Smooth muscle cell (in vitro differentiated cells): ENCODE results near the gene CNTROB. TPM values are rescaled to one million over a fixed set of nuclear protein-coding genes. Genes with fewer than 3 reads are reported as not detected.

ENCODE experiments used
- DNase-seq: peaks from one replicate; lab custom pipeline; 2025; ENCODE audit not compliant: unreplicated experiment; lab: John Stamatoyannopoulos, UW
- H2AFZ ChIP-seq: fragments of 200-600 bp; sonication (generic); 2 replicates; pipeline ENCODE4 v1.6.0; 2016; ENCODE audit warnings: antibody characterized with exemption, low read depth, mild to moderate bottlenecking
- H3F3A ChIP-seq: fragments of 200-600 bp; sonication (generic); 2 replicates; pipeline ENCODE4 v1.6.0; 2017; ENCODE audit warnings: antibody characterized with exemption, low read depth
- H3K27ac ChIP-seq: fragments of 200-600 bp; sonication (generic); 2 replicates; pipeline ENCODE4 v1.5.1; 2016; ENCODE audit warnings: low read depth, mild to moderate bottlenecking
- H3K27me3 ChIP-seq: fragments of 200-600 bp; sonication (generic); 2 replicates; pipeline ENCODE4 v1.6.1; 2016; ENCODE audit warnings: low read depth, mild to moderate bottlenecking
- H3K36me3 ChIP-seq: fragments of 200-600 bp; sonication (generic); 2 replicates; pipeline ENCODE4 v1.5.1; 2016; ENCODE audit warnings: low read depth
- H3K4me1 ChIP-seq: fragments of 200-600 bp; sonication (generic); 2 replicates; pipeline ENCODE4 v1.5.1; 2016; ENCODE audit warnings: low read depth
- H3K4me2 ChIP-seq: fragments of 200-600 bp; sonication (generic); 2 replicates; pipeline ENCODE4 v1.6.0; 2016; ENCODE audit warnings: mild to moderate bottlenecking
- H3K4me3 ChIP-seq: fragments of 200-600 bp; sonication (generic); 2 replicates; pipeline ENCODE4 v1.5.1; 2016; ENCODE audit warnings: mild to moderate bottlenecking
- H3K79me2 ChIP-seq: fragments of 200-600 bp; sonication (generic); 2 replicates; pipeline ENCODE4 v1.6.0; 2016; ENCODE audit warnings: low read depth, mild to moderate bottlenecking
- H3K9ac ChIP-seq: fragments of 200-600 bp; sonication (generic); 2 replicates; pipeline ENCODE4 v1.6.0; 2016; ENCODE audit warnings: low read depth
- H3K9me3 ChIP-seq: fragments of 200-600 bp; sonication (generic); replicated peaks from 2 replicates; pipeline ENCODE4 v1.5.1; 2016; ENCODE audit warnings: low read depth
- H4K20me1 ChIP-seq: fragments of 200-600 bp; sonication (generic); 2 replicates; pipeline ENCODE4 v1.6.0; 2016; ENCODE audit warnings: low read depth
- WGBS: methylation state at CpG from one replicate; pipeline ENCODE4 v1.1.7; 2016; ENCODE audit warnings: low lambda C conversion rate; 5-methylcytosine and 5-hydroxymethylcytosine counted together
- polyA plus RNA-seq: library from polyadenylated mRNA; unstranded; fragments of >200 nt; fragmentation: Nextera tagmentation; extraction: Ambion mirVana; gene quantifications from 2 replicates; pipeline ENCODE4 v1.2.1, GENCODE V29; 2016
- total RNA-seq: library from RNA; depleted of rRNA; stranded (reverse); fragments of >200 nt; gene quantifications from 2 replicates; pipeline ENCODE4 v1.2.3, GENCODE V29; 2014
- TF ChIP-seq, protein P1 (sequence below): fragments of 200-600 bp; sonication (generic); IDR thresholded peaks from 2 replicates; pipeline ENCODE4 v1.5.1; 2017; ENCODE audit warnings: borderline replicate concordance, mild to moderate bottlenecking, antibody characterized with exemption; ENCODE audit not compliant: insufficient read depth, poor library complexity, severe bottlenecking

Gene CNTROB
- total and polyA plus RNA-seq, 2 experiments from 2014 or later: 11.1 to 20.6 TPM

DNA sequence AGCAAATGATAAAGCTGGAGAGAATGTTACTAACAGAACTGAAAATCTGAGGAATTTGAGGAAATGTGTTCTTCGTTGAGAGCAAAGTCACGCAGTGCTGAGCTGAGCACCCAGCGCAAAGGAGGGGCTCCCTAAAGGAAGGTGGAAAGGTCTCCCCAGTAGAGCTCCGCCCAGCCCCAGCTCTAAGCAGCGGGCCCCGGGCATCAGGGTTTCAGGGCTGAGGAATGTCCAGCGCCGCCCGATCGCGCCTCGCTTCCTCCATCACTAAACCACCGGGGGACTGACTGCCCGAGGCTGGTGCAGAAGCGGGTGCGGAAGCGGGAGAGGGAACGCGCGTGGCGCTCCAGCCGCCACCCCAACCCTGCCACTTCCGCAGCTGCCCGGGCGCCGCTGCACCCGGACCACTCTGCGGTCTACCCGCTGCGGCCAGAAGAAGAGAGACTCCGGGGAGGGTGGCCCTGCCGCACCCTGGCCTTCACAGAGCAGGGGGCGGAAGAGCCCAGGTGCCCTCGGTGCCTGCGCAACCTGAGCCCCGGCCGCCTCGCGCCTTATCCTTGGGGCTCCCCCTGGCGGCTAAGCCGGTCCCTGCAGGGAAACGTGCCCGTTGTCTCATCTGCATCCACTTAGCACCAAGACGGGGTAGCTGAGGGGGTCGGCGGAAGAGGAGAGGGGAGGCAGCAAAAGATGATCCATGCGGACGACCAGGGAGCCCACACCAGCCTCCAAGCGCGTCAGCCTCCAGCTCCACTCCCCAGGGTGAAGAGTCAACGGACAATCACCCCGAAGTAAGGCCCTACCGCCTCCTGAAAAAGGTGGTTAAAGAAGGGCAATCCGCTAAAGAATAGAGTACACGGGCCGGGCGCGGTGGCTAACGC, 58.0 kb downstream of the CNTROB start:
- Histone ChIP-seq H3K4me1 (no peaks in the 10 kb centered on the region), H3K27ac (no peak overlapping the region), H2AFZ (peak overlapping the region; percentile 98), H3K36me3 (no peaks in the 10 kb centered on the region), H4K20me1 (no peaks in the 10 kb centered on the region), H3K9ac (no peak overlapping the region), H3K4me3 (peak overlapping the region; percentile 64), H3F3A (no peaks in the 10 kb centered on the region), H3K79me2 (no peaks in the 10 kb centered on the region), H3K27me3 (no peaks in the 10 kb centered on the region), H3K9me3 (no peaks in the 10 kb centered on the region), H3K4me2 (peak overlapping the region; percentile 95)
- TF ChIP-seq, protein P1, sequence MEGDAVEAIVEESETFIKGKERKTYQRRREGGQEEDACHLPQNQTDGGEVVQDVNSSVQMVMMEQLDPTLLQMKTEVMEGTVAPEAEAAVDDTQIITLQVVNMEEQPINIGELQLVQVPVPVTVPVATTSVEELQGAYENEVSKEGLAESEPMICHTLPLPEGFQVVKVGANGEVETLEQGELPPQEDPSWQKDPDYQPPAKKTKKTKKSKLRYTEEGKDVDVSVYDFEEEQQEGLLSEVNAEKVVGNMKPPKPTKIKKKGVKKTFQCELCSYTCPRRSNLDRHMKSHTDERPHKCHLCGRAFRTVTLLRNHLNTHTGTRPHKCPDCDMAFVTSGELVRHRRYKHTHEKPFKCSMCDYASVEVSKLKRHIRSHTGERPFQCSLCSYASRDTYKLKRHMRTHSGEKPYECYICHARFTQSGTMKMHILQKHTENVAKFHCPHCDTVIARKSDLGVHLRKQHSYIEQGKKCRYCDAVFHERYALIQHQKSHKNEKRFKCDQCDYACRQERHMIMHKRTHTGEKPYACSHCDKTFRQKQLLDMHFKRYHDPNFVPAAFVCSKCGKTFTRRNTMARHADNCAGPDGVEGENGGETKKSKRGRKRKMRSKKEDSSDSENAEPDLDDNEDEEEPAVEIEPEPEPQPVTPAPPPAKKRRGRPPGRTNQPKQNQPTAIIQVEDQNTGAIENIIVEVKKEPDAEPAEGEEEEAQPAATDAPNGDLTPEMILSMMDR: peak; percentile 98
- 7% methylated on average over 56 of the region's 59 CpGs for WGBS
- peak; percentile 66 for DNase-seq

DNA sequence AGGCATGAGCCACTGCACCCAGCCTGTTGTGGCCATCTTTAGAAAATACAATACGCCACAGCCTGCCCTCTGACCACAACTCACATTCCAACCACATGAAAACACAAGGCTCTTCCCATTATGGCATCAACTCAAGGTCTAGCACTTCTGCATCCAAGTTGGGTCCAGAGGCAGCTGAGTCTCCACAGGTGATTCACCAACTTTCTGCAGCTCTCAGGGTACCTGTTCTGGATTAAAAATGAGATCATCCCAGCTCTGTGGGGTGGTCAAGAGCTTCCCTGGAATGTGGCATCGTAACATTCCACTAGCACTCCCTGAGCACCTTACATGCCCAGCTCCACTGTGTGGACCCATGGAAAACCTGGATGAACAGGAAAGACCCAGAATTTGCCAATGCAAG, 60.5 kb downstream of the CNTROB start:
- H3F3A ChIP-seq: no peaks in the 10 kb centered on the region
- no peaks in the 10 kb centered on the region for H3K36me3 ChIP-seq
- no peak overlapping the region for H3K9ac ChIP-seq
- no peaks in the 10 kb centered on the region for H3K4me1 ChIP-seq
- no peaks in the 10 kb centered on the region for H3K79me2 ChIP-seq
- H3K4me2 ChIP-seq: no peak overlapping the region
- no peaks in the 10 kb centered on the region for H3K9me3 ChIP-seq
- TF ChIP-seq, protein P1: no peak
- no peaks in the 10 kb centered on the region for H3K27me3 ChIP-seq
- H4K20me1 ChIP-seq: no peaks in the 10 kb centered on the region
- no peak overlapping the region for H3K4me3 ChIP-seq
- DNase-seq: no peak
- H3K27ac ChIP-seq: peak overlapping the region; percentile 34
- 58% methylated on average over 2 of the region's 2 CpGs for WGBS
- H2AFZ ChIP-seq: no peak overlapping the region

DNA sequence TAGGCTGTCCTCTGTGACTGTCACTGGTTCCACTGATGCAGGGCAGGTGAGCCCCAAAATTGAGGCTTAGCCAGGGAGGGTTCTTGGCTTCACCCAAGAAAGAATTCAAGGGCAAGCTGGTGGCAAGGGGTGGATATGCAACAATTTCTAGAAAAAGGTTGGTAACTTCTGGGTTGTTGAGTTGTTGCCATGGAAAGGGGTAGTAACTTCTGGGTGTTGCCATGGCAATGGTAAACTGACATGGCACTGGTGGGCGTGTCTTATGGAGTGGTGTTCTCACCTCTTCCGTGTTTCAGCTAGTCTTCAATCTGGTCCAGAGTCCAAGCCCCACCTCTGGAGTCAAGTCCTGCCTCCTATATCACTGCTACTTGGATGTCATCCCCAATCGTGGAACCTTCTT, 60.9 kb downstream of the CNTROB start:
- H3K79me2 ChIP-seq: no peaks in the 10 kb centered on the region
- no peak overlapping the region for H3K4me2 ChIP-seq
- H3K9ac ChIP-seq: no peak overlapping the region
- TF ChIP-seq, protein P1: no peak
- H3K36me3 ChIP-seq: no peaks in the 10 kb centered on the region
- H3K27me3 ChIP-seq: no peaks in the 10 kb centered on the region
- no peak for DNase-seq
- WGBS: 74% methylated on average over 3 of the region's 3 CpGs
- H3F3A ChIP-seq: no peaks in the 10 kb centered on the region
- no peak overlapping the region for H3K4me3 ChIP-seq
- no peak overlapping the region for H2AFZ ChIP-seq
- no peaks in the 10 kb centered on the region for H3K4me1 ChIP-seq
- H4K20me1 ChIP-seq: no peaks in the 10 kb centered on the region
- H3K9me3 ChIP-seq: no peaks in the 10 kb centered on the region
- H3K27ac ChIP-seq: peak overlapping the region; percentile 34
